K562 (cell line): ENCODE measurements around the gene SH3BP5L. TPM values are rescaled to one million over a fixed set of nuclear protein-coding genes. Genes with fewer than 3 reads are reported as not detected.

Experiments used
- AFF1 ChIP-seq, 2 experiments: fragments of 450-650 bp; IDR thresholded peaks; 2 replicates each; pipeline ENCODE4 v1.6.1; 2018; ENCODE audit warnings: mild to moderate bottlenecking in 2 of 2, low read depth in 1 of 2; ENCODE audit not compliant: partially characterized antibody in 2 of 2
- ATF1 ChIP-seq, 2 experiments: fragments of 450-650 bp in 1 of 2; IDR thresholded peaks; 2 replicates each; pipeline ENCODE4 v1.6.1; 2016; ENCODE audit warnings: missing compliant biosample characterization in 1 of 2, missing genetic modification characterization in 1 of 2
- CBX3 ChIP-seq, 2 experiments: IDR thresholded peaks; 1 replicate in 1 of 2; 2 replicates in 1 of 2; pipeline ENCODE4 v1.6.1; 2012; ENCODE audit warnings: inconsistent platforms in 2 of 2, low read length in 2 of 2, borderline replicate concordance in 1 of 2, control low read depth in 1 of 2
- E2F3 ChIP-seq: fragments of 250-450 bp; sonication (Bioruptor Pico); IDR thresholded peaks from 2 replicates; pipeline ENCODE4 v1.4.0; 2020; ENCODE audit warnings: mild to moderate bottlenecking
- GTF3C2 ChIP-seq: IDR thresholded peaks from 3 replicates; pipeline ENCODE4 v1.6.1; 2011; ENCODE audit warnings: borderline replicate concordance, mild to moderate bottlenecking, moderate library complexity; ENCODE audit not compliant: insufficient read length; ENCODE audit errors: extremely low read depth
- KDM4B ChIP-seq, 2 experiments: fragments of 450-650 bp in 1 of 2; sonication (generic) in 1 of 2; IDR thresholded peaks; 2 replicates each; pipeline ENCODE4 v1.6.1; 2016 to 2017; ENCODE audit warnings: borderline replicate concordance in 2 of 2, antibody characterized with exemption in 1 of 2, low read depth in 1 of 2, mild to moderate bottlenecking in 1 of 2
- MEF2A ChIP-seq: IDR thresholded peaks from 2 replicates; pipeline ENCODE4 v1.6.1; 2011; ENCODE audit warnings: low read depth, mild to moderate bottlenecking, low read length, moderate library complexity; ENCODE audit not compliant: control insufficient read depth
- RBBP5 ChIP-seq: fragments of 200-600 bp; sonication (generic); IDR thresholded peaks from 2 replicates; pipeline ENCODE4 v1.6.1; 2012; ENCODE audit warnings: borderline replicate concordance, mild to moderate bottlenecking, low read length, control low read depth, inconsistent platforms; ENCODE audit not compliant: insufficient read depth, poor library complexity, severe bottlenecking
- SIN3A ChIP-seq, 2 experiments: fragments of 150-350 bp in 1 of 2; IDR thresholded peaks; 2 replicates each; pipeline ENCODE4 v1.6.1; 2011 to 2016; ENCODE audit warnings: borderline replicate concordance in 2 of 2, low read depth in 2 of 2, low read length in 2 of 2, mild to moderate bottlenecking in 2 of 2, moderate library complexity in 2 of 2; ENCODE audit not compliant: control insufficient read depth in 1 of 2
- SP1 ChIP-seq: sonication (generic); formaldehyde crosslinking; IDR thresholded peaks from 2 replicates; pipeline ENCODE4 v1.8.1; 2022; ENCODE audit warnings: mild to moderate bottlenecking, missing genetic modification reagents
- TFAP4 ChIP-seq: sonication (generic); formaldehyde crosslinking; IDR thresholded peaks from 2 replicates; pipeline ENCODE4 v1.8.0; 2022; ENCODE audit warnings: missing genetic modification reagents, mild to moderate bottlenecking, moderate library complexity, borderline replicate concordance
- ZC3H8 ChIP-seq: fragments of 450-650 bp; IDR thresholded peaks from 2 replicates; pipeline ENCODE4 v1.6.1; 2017
- ZFP36 ChIP-seq: fragments of 150-350 bp; IDR thresholded peaks from 2 replicates; pipeline ENCODE4 v1.6.1; 2018; ENCODE audit warnings: low read length, low read depth; ENCODE audit not compliant: partially characterized antibody
- ZNF384 ChIP-seq: IDR thresholded peaks from 2 replicates; pipeline ENCODE4 v1.6.1; 2012; ENCODE audit warnings: low read depth, low read length, improper control_type of control experiment
- ZNF408 ChIP-seq: fragments of 250-450 bp; sonication (Bioruptor Pico); IDR thresholded peaks from 2 replicates; pipeline ENCODE4 v1.4.0; 2020; ENCODE audit warnings: low read depth, mild to moderate bottlenecking, moderate library complexity
- ZNF830 ChIP-seq: fragments of 250-450 bp; sonication (Bioruptor Pico); IDR thresholded peaks from 2 replicates; pipeline ENCODE4 v1.5.0; 2021; ENCODE audit warnings: mild to moderate bottlenecking
- polyA plus RNA-seq, 8 experiments: library from polyadenylated mRNA; depleted of rRNA in 4 of 8; stranded (reverse) in 5 of 8; unstranded in 3 of 8; fragments of >200 nt; fragmentation: Nextera tagmentation in 2 of 8; fragmentation: Illumina TruSeq in 1 of 8; extraction: Ambion mirVana in 2 of 8; extraction: Trizol in 1 of 8; gene quantifications; 2 replicates each; pipeline versions ENCODE4 v1.2.1 to v1.2.3, GENCODE V29; 2011 to 2014; ENCODE audit warnings: inconsistent platforms in 1 of 8, missing spikeins in 1 of 8
- total RNA-seq, 7 experiments: library from RNA; depleted of rRNA in 6 of 7; stranded (reverse); fragments of >200 nt in 6 of 7; fragmentation: Illumina TruSeq in 2 of 7; extraction: Trizol in 2 of 7; gene quantifications; 2 replicates each; pipeline versions ENCODE4 v1.2.1 to v1.2.3, GENCODE V29; 2011 to 2021; ENCODE audit warnings: low replicate concordance in 1 of 7

Gene SH3BP5L
- total and polyA plus RNA-seq, 9 of the 15 experiments (the other 6 are each of a cell fraction or from before 2014, with no cell fraction given): 1.9 to 26.5 (median 15.8) TPM

- TF ChIP-seq GTF3C2 (no peak), ZNF408 (CRISPR knock-in tag) (no peak), CBX3 (IDR thresholded peaks at IDR 0.05; ENCODE audit: borderline replicate concordance in 1 of 2, low read length in 2 of 2) (no peak; a peak in 1 of 3 replicates), AFF1 (IDR thresholded peaks at IDR 0.05; ENCODE audit: low read depth in 1 of 2, partially characterized antibody in 2 of 2) (no peak), TFAP4 (peak; percentile 69; the same call in 1 of the 2 replicates), RBBP5 (peak; percentile 54), ZNF384 (no peak), ZFP36 (no peak), ZNF830 (no peak), SIN3A (IDR thresholded peaks at IDR 0.05; ENCODE audit: borderline replicate concordance in 2 of 2, control insufficient read depth in 1 of 2, low read depth in 2 of 2, low read length in 2 of 2) (no peak), SP1 (CRISPR knock-in tag) (peak; percentile 41; the same call in 1 of the 2 replicates), E2F3 (CRISPR knock-in tag) (no peak), MEF2A (no peak), KDM4B (IDR thresholded peaks at IDR 0.05; ENCODE audit: borderline replicate concordance in 2 of 2, low read depth in 1 of 2) (no peak), ZC3H8 (no peak), ATF1 (CRISPR knock-in tag; IDR thresholded peaks at IDR 0.05) (no peak), ATF1 (tag; IDR thresholded peaks at IDR 0.05) (peak; percentile 29; the same call in 1 of the 2 replicates)
Observed at GRCh38 chr1:248862998-248863881, 37.5 kb upstream of the SH3BP5L start (continued).
